OCI-LY3 (cell line): ENCODE data around the gene SLC22A4.

Source experiments
- H2AFZ ChIP-seq: fragments of 200-600, 300-600 bp; shearing (Covaris generic); 2 replicates; pipeline ENCODE4 v1.6.0; 2014; ENCODE audit warnings: antibody characterized with exemption, low read depth, low read length
- H3K27ac ChIP-seq: fragments of 200-600, 300-600 bp; sonication (generic); 2 replicates; pipeline ENCODE4 v1.5.1; 2014; ENCODE audit warnings: mild to moderate bottlenecking, low read length, moderate library complexity, mixed read lengths
- H3K27me3 ChIP-seq: fragments of 200-600, 300-600 bp; sonication (generic); 2 replicates; pipeline ENCODE4 v1.6.1; 2014; ENCODE audit warnings: low read depth, low read length, mixed read lengths
- H3K36me3 ChIP-seq: fragments of 200-600, 300-600 bp; sonication (generic); replicated peaks from 2 replicates; pipeline ENCODE3; 2014; ENCODE audit warnings: low read depth, low read length, mixed read lengths
- H3K4me1 ChIP-seq: fragments of 300-600, 200-600 bp; sonication (generic); 2 replicates; pipeline ENCODE4 v1.6.1; 2014; ENCODE audit warnings: low read length, mixed read lengths
- H3K4me2 ChIP-seq: fragments of 200-600, 300-600 bp; sonication (generic); 2 replicates; pipeline ENCODE4 v1.6.1; 2014; ENCODE audit warnings: low read length, mixed read lengths
- H3K4me3 ChIP-seq: fragments of 300-600, 200-600 bp; sonication (generic); 2 replicates; pipeline ENCODE4 v1.5.1; 2014; ENCODE audit warnings: antibody characterized with exemption, mild to moderate bottlenecking, low read length, moderate library complexity
- H3K79me2 ChIP-seq: fragments of 300-600, 200-600 bp; shearing (Covaris generic); 2 replicates; pipeline ENCODE4 v1.6.1; 2014; ENCODE audit warnings: mild to moderate bottlenecking, low read length, mixed read lengths
- H3K9ac ChIP-seq: fragments of 300-600, 200-600 bp; shearing (Covaris generic); 2 replicates; pipeline ENCODE4 v1.6.0; 2014; ENCODE audit warnings: mild to moderate bottlenecking, low read length, moderate library complexity
- H3K9me3 ChIP-seq: fragments of 200-600, 300-600 bp; shearing (Covaris generic); 2 replicates; pipeline ENCODE4 v1.6.1; 2014; ENCODE audit warnings: low read length, mixed read lengths; ENCODE audit not compliant: insufficient read depth
- H4K20me1 ChIP-seq: fragments of 200-600, 300-600 bp; sonication (generic); 2 replicates; pipeline ENCODE4 v1.6.1; 2016; ENCODE audit warnings: low read length, mixed read lengths; ENCODE audit not compliant: insufficient read depth
- CTCF ChIP-seq: fragments of 200-600, 300-600 bp; sonication (generic); IDR thresholded peaks from 2 replicates; pipeline ENCODE4 v1.5.1; 2014; ENCODE audit warnings: antibody characterized with exemption, low read length, low read depth
- EZH2phosphoT487 ChIP-seq: fragments of 200-600 bp; shearing (Covaris generic); IDR thresholded peaks from 2 replicates; pipeline ENCODE4 v1.6.1; 2018; ENCODE audit warnings: antibody characterized with exemption, mixed run types, low read depth

The SLC22A4 gene

GRCh38 chr5:132354381-132355139 lies 60.4 kb downstream of the SLC22A4 start:
- Histone ChIP-seq H3K4me3 (no peak overlapping the region), H3K9ac (no peak overlapping the region), H3K79me2 (no peaks in the 10 kb centered on the region), H4K20me1 (no peaks in the 10 kb centered on the region), H3K4me2 (no peak overlapping the region), H3K27me3 (no peaks in the 10 kb centered on the region), H3K27ac (no peak overlapping the region), H3K4me1 (peaks cover 21% of the 10 kb centered on the region), H3K36me3 (no peaks in the 10 kb centered on the region), H2AFZ (no peak overlapping the region), H3K9me3 (no peaks in the 10 kb centered on the region)
- TF ChIP-seq CTCF, result no peak
- TF ChIP-seq EZH2phosphoT487, result no peak

GRCh38 chr5:132355140-132355765 lies 61.1 kb downstream of the SLC22A4 start:
- H3K9ac ChIP-seq, result no peak overlapping the region
- no peak overlapping the region for H3K4me2 ChIP-seq

GRCh38 chr5:132358775-132359174 lies 64.6 kb downstream of the SLC22A4 start:
- H3K79me2 ChIP-seq, result no peaks in the 10 kb centered on the region
- no peak overlapping the region for H3K4me2 ChIP-seq
- H3K36me3 ChIP-seq, result no peaks in the 10 kb centered on the region
- H3K4me1 ChIP-seq, result peaks cover 17% of the 10 kb centered on the region
- no peak overlapping the region for H3K9ac ChIP-seq
- no peaks in the 10 kb centered on the region for H4K20me1 ChIP-seq
- TF ChIP-seq EZH2phosphoT487 (no peak), CTCF (no peak)
- no peak overlapping the region for H3K27ac ChIP-seq
- H3K4me3 ChIP-seq, result no peak overlapping the region
- H3K9me3 ChIP-seq, result no peaks in the 10 kb centered on the region
- H2AFZ ChIP-seq, result no peak overlapping the region
- no peaks in the 10 kb centered on the region for H3K27me3 ChIP-seq

More at GRCh38 chr5:132355140-132355765, 61.1 kb downstream of the SLC22A4 start:
- H3K4me3 ChIP-seq, result no peak overlapping the region
- no peak overlapping the region for H2AFZ ChIP-seq
- no peaks in the 10 kb centered on the region for H3K79me2 ChIP-seq
- no peak overlapping the region for H3K27ac ChIP-seq
- H3K9me3 ChIP-seq, result no peaks in the 10 kb centered on the region
- no peaks in the 10 kb centered on the region for H3K27me3 ChIP-seq
- H4K20me1 ChIP-seq, result no peaks in the 10 kb centered on the region
- peaks cover 21% of the 10 kb centered on the region for H3K4me1 ChIP-seq
- TF ChIP-seq CTCF, result no peak
- TF ChIP-seq EZH2phosphoT487, result no peak
- H3K36me3 ChIP-seq, result no peaks in the 10 kb centered on the region

- no peak overlapping the region for H3K27ac ChIP-seq
- H4K20me1 ChIP-seq, result no peaks in the 10 kb centered on the region
- H3K36me3 ChIP-seq, result no peaks in the 10 kb centered on the region
- H3K4me3 ChIP-seq, result no peak overlapping the region
- H3K9me3 ChIP-seq, result no peaks in the 10 kb centered on the region
- no peak overlapping the region for H3K4me2 ChIP-seq
- H3K27me3 ChIP-seq, result no peaks in the 10 kb centered on the region
- H2AFZ ChIP-seq, result no peak overlapping the region
- no peak overlapping the region for H3K9ac ChIP-seq
- H3K4me1 ChIP-seq, result peaks cover 11% of the 10 kb centered on the region
- H3K79me2 ChIP-seq, result no peaks in the 10 kb centered on the region
- TF ChIP-seq CTCF (no peak), EZH2phosphoT487 (no peak)
Measured at GRCh38 chr5:132362086-132362485, 67.9 kb downstream of the SLC22A4 start.
